DND-41 (cell line): Measurements from ENCODE around the gene DSCAML1.

Experiments used
- ATAC-seq: fragments of 200-7000 bp; cut with Tn5 transposase; 3 replicates; pipeline ENCODE4 v1.9.1; 2021; ENCODE audit warnings: low read depth; ENCODE audit not compliant: insufficient read depth
- DNase-seq: peaks from one replicate; pipeline ENCODE4 v3.0.0-alpha.2; 2020
- H2AFZ ChIP-seq: 2 replicates; pipeline ENCODE4 v1.6.0; 2012; ENCODE audit warnings: low read depth, low read length
- H3K27ac ChIP-seq: 2 replicates; pipeline ENCODE4 v1.5.1; 2012; ENCODE audit warnings: low read length, inconsistent platforms
- H3K27me3 ChIP-seq: fragments of 200-600 bp; sonication (generic); 2 replicates; pipeline ENCODE4 v1.6.0; 2012; ENCODE audit warnings: low read length, mild to moderate bottlenecking, inconsistent platforms; ENCODE audit not compliant: insufficient read depth, poor library complexity
- H3K36me3 ChIP-seq: 2 replicates; pipeline ENCODE4 v1.5.1; 2012; ENCODE audit warnings: low read length, inconsistent platforms; ENCODE audit not compliant: insufficient read depth
- H3K4me1 ChIP-seq: 2 replicates; pipeline ENCODE4 v1.5.1; 2012; ENCODE audit warnings: mild to moderate bottlenecking, low read length; ENCODE audit not compliant: insufficient read depth
- H3K4me2 ChIP-seq: 2 replicates; pipeline ENCODE4 v1.6.0; 2012; ENCODE audit warnings: mild to moderate bottlenecking, moderate library complexity, low read length, inconsistent platforms; ENCODE audit not compliant: insufficient read depth
- H3K4me3 ChIP-seq, 2 experiments: fragments of 200-600 bp in 1 of 2; shearing (Covaris generic) in 1 of 2; 2 replicates each; pipeline ENCODE4 v1.5.1; 2012 to 2016; ENCODE audit warnings: inconsistent platforms in 2 of 2, low read length in 2 of 2, mild to moderate bottlenecking in 2 of 2, low read depth in 1 of 2, moderate library complexity in 1 of 2
- H3K79me2 ChIP-seq: 2 replicates; pipeline ENCODE4 v1.6.0; 2012; ENCODE audit warnings: low read length, inconsistent platforms; ENCODE audit not compliant: insufficient read depth
- H3K9ac ChIP-seq: 2 replicates; pipeline ENCODE4 v1.6.0; 2012; ENCODE audit warnings: low read depth, mild to moderate bottlenecking, inconsistent platforms, low read length, moderate library complexity
- H3K9me3 ChIP-seq: 2 replicates; pipeline ENCODE4 v1.5.1; 2012; ENCODE audit warnings: low read length, moderate library complexity, mild to moderate bottlenecking, inconsistent platforms; ENCODE audit not compliant: insufficient read depth, severe bottlenecking
- H4K20me1 ChIP-seq: 2 replicates; pipeline ENCODE4 v1.6.0; 2012; ENCODE audit warnings: low read length; ENCODE audit not compliant: insufficient read depth
- EZH2 ChIP-seq: IDR thresholded peaks from 3 replicates; pipeline ENCODE4 v1.6.1; 2012; ENCODE audit warnings: borderline replicate concordance, low read depth, mild to moderate bottlenecking, moderate library complexity, low read length, inconsistent platforms; ENCODE audit not compliant: severe bottlenecking
- TF ChIP-seq, protein P1 (sequence below): IDR thresholded peaks from 2 replicates; pipeline ENCODE4 v1.5.1; 2012; ENCODE audit warnings: borderline replicate concordance, low read length, moderate library complexity, mild to moderate bottlenecking; ENCODE audit not compliant: poor library complexity, severe bottlenecking; ENCODE audit errors: extremely low read depth

Gene DSCAML1

GRCh38 chr11:117521974-117522373 lies 275.0 kb downstream of the DSCAML1 start:
- no peak overlapping the region for H3K9ac ChIP-seq
- H3K79me2 ChIP-seq = no peaks in the 10 kb centered on the region
- H3K4me1 ChIP-seq = no peaks in the 10 kb centered on the region
- peaks cover 20% of the 10 kb centered on the region for H3K36me3 ChIP-seq
- no peak for TF ChIP-seq EZH2
- TF ChIP-seq, protein P1, sequence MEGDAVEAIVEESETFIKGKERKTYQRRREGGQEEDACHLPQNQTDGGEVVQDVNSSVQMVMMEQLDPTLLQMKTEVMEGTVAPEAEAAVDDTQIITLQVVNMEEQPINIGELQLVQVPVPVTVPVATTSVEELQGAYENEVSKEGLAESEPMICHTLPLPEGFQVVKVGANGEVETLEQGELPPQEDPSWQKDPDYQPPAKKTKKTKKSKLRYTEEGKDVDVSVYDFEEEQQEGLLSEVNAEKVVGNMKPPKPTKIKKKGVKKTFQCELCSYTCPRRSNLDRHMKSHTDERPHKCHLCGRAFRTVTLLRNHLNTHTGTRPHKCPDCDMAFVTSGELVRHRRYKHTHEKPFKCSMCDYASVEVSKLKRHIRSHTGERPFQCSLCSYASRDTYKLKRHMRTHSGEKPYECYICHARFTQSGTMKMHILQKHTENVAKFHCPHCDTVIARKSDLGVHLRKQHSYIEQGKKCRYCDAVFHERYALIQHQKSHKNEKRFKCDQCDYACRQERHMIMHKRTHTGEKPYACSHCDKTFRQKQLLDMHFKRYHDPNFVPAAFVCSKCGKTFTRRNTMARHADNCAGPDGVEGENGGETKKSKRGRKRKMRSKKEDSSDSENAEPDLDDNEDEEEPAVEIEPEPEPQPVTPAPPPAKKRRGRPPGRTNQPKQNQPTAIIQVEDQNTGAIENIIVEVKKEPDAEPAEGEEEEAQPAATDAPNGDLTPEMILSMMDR = no peak
- DNase-seq = no peak
- no peak overlapping the region for H3K4me2 ChIP-seq
- peaks cover 2% of the 10 kb centered on the region; the same call in 1 of the 2 replicates for H4K20me1 ChIP-seq
- no peak overlapping the region for H3K4me3 ChIP-seq
- H3K9me3 ChIP-seq = no peaks in the 10 kb centered on the region
- H2AFZ ChIP-seq = no peak overlapping the region
- no peak overlapping the region for H3K27ac ChIP-seq
- no peak for ATAC-seq
- no peaks in the 10 kb centered on the region for H3K27me3 ChIP-seq

DNA sequence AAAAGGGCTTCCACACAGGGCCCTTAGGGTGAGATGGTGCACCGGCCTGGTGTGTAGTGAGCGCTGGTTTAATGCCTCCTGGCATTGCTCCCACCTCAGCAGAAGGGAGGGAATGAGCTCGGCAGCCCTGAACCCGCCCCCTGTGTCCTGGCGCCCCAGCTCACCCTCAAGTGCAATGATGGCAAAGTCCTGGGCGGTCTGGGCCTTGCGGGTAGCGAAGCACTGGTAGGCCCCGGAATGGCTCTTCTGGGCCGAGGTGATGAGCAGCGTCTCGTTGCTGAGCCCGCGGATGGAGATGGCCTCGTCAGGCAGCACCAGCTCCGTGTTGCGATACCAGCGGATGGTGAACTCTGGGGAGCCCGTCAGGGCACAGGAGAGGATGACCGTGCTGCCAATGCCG lies 276.1 kb downstream of the DSCAML1 start:
- DNase-seq = no peak
- ATAC-seq = no peak
- TF ChIP-seq EZH2 = no peak
- TF ChIP-seq, protein P1 = no peak
- Histone ChIP-seq H3K4me1 (no peaks in the 10 kb centered on the region), H3K4me2 (no peak overlapping the region), H3K36me3 (peaks cover 28% of the 10 kb centered on the region), H3K9me3 (no peaks in the 10 kb centered on the region), H3K27ac (no peak overlapping the region), H4K20me1 (peaks cover 2% of the 10 kb centered on the region; the same call in 1 of the 2 replicates), H3K27me3 (no peaks in the 10 kb centered on the region), H3K79me2 (no peaks in the 10 kb centered on the region), H3K9ac (no peak overlapping the region), H2AFZ (no peak overlapping the region), H3K4me3 (no peak overlapping the region)

DNA sequence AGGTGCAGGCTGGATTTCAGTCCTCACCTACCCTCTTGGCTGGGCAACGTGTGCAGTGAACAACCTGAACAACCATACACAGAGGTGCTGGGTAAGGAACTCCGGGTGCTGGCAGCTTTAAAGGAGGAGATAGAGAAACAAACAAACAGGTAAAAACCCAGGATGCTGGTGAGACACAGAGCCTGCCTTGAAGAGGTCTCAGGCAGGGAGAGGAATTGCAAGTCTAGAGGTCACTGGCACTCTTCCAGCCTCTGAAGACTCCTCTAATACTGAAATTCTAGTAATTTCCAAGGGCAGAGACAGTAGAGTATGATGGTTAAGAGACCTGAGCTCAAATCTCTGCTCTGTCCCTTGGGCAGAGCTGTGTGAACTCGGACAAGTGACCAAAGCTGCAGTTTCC lies 276.8 kb downstream of the DSCAML1 start:
- no peak for ATAC-seq
- TF ChIP-seq, protein P1 = no peak
- TF ChIP-seq EZH2 = no peak
- no peaks in the 10 kb centered on the region for H3K9me3 ChIP-seq
- H3K79me2 ChIP-seq = no peaks in the 10 kb centered on the region
- H3K27ac ChIP-seq = no peak overlapping the region
- H3K36me3 ChIP-seq = peaks cover 30% of the 10 kb centered on the region
- peaks cover 2% of the 10 kb centered on the region; the same call in 1 of the 2 replicates for H4K20me1 ChIP-seq
- H3K9ac ChIP-seq = no peak overlapping the region
- H3K4me1 ChIP-seq = no peaks in the 10 kb centered on the region
- DNase-seq = no peak
- H3K27me3 ChIP-seq = no peaks in the 10 kb centered on the region
- no peak overlapping the region for H3K4me2 ChIP-seq
- H3K4me3 ChIP-seq = no peak overlapping the region
- no peak overlapping the region for H2AFZ ChIP-seq

- DNase-seq = no peak
- Histone ChIP-seq H3K4me2 (no peak overlapping the region), H3K27ac (no peak overlapping the region), H2AFZ (no peak overlapping the region), H4K20me1 (peaks cover 2% of the 10 kb centered on the region; the same call in 1 of the 2 replicates), H3K9ac (no peak overlapping the region), H3K27me3 (no peaks in the 10 kb centered on the region), H3K36me3 (peaks cover 30% of the 10 kb centered on the region), H3K4me3 (no peak overlapping the region), H3K79me2 (no peaks in the 10 kb centered on the region), H3K4me1 (no peaks in the 10 kb centered on the region), H3K9me3 (no peaks in the 10 kb centered on the region)
- TF ChIP-seq, protein P1 = no peak
- TF ChIP-seq EZH2 = no peak
- no peak for ATAC-seq
These were observed 277.4 kb downstream of the DSCAML1 start for GRCh38 chr11:117519590-117519989.
